22Rv1 (cell line): ENCODE measurements around the gene GAS6.

Experiments used
- CTCF ChIP-seq: fragments of 450-650 bp; IDR thresholded peaks from 2 replicates; pipeline ENCODE4 v1.5.1; 2017; ENCODE audit warnings: mild to moderate bottlenecking
- ZFX ChIP-seq: fragments of 450-650 bp; IDR thresholded peaks from 2 replicates; pipeline ENCODE4 v1.6.1; 2017; ENCODE audit warnings: antibody characterized with exemption, borderline replicate concordance

- TF ChIP-seq CTCF (no peak), ZFX (no peak)
Measured at GRCh38 chr13:113881614-113882266, 17.9 kb upstream of the GAS6 start.
